ENCODE data around the gene ALDH3A1. TPM values are rescaled to one million over a fixed set of nuclear protein-coding genes. Genes with fewer than 3 reads are reported as not detected.

The ALDH3A1 gene
- total RNA-seq, 1 experiment from 2014 or later: 0.39 TPM

DNA sequence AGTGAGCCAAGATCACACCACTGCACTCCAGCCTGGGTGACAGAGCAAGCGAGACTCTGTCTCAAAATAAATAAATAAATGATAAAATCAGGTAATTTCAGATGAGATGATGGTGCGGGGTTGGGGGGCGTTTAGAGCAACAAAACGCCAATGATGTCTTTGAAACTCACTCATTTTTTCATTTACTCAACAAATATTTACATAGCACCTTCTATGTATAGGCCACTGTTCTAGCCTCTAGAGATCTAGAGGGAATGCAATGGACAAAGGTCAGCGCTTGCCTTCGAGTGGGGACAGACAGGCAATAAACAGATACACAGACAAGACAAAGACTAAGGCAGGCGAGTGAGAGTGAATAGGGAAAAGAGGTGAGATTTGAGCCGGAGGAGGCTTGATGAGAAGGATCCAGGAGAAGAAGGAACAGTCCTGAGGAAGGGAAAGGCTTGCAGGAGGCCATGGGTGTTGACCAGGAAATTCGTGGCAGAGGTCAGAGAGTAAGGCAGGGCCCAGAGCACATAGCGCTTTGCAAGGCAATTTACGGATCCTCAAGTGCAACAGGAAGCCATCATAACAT lies 14.1 kb downstream of the ALDH3A1 start:
- no peak overlapping the region for H3K27ac Mint-ChIP-seq
- H3K9ac ChIP-seq (ENCODE audit: extremely low read depth, insufficient read length, low read length): no peak overlapping the region
- no peak overlapping the region for H3K4ac ChIP-seq (ENCODE audit: low read depth, low read length)
- no peak overlapping the region for H3T11ph ChIP-seq (ENCODE audit: low read length)
- no peak for DNase-seq
- H2AFZ ChIP-seq (ENCODE audit: low read length): no peak overlapping the region
- no peak overlapping the region for H2BK12ac ChIP-seq (ENCODE audit: insufficient read length, low read depth, low read length)
- H3K9me3 Mint-ChIP-seq: no peaks in the 10 kb centered on the region
- H3K23me2 ChIP-seq (ENCODE audit: insufficient read length, low read depth, low read length, poor library complexity, severe bottlenecking): no peaks in the 10 kb centered on the region
- no peak overlapping the region for H3K4me3 Mint-ChIP-seq
- WGBS (ENCODE audit: extremely low coverage, insufficient read length, low lambda C conversion rate): no CpG with 5 or more reads among the region's 11 CpGs
- no peak overlapping the region for H4K8ac ChIP-seq (replicated peaks; ENCODE audit: insufficient read length, low read depth, low read length)
- no peak overlapping the region for H3K23ac ChIP-seq (ENCODE audit: insufficient read length, low read depth, low read length)
- H3K9me3 ChIP-seq (ENCODE audit: control insufficient read depth, low read depth, low read length): no peaks in the 10 kb centered on the region
- H2BK15ac ChIP-seq (ENCODE audit: low read depth, low read length): no peak overlapping the region; the same call in 1 of the 2 replicates
- no peak overlapping the region for H4K91ac ChIP-seq (ENCODE audit: insufficient read length, low read depth, low read length)
- no peaks in the 10 kb centered on the region for H3K27me3 ChIP-seq (ENCODE audit: insufficient read depth, low read length)
- no peaks in the 10 kb centered on the region for H3K4me1 Mint-ChIP-seq
- H2BK20ac ChIP-seq (ENCODE audit: low read depth, low read length, poor library complexity, severe bottlenecking): no peak overlapping the region
- no peak overlapping the region for H2AK5ac ChIP-seq (ENCODE audit: insufficient read length, low read length)
- no peaks in the 10 kb centered on the region for H3K79me2 ChIP-seq (ENCODE audit: insufficient read depth, low read length)
- no peak overlapping the region for H3K14ac ChIP-seq (ENCODE audit: insufficient read depth, low read length)
- H4K20me1 ChIP-seq (ENCODE audit: control insufficient read depth, insufficient read depth, insufficient read length): no peaks in the 10 kb centered on the region
- no peak overlapping the region for H2BK120ac ChIP-seq (ENCODE audit: low read depth, low read length, poor library complexity, severe bottlenecking)
- TF ChIP-seq, protein P1, sequence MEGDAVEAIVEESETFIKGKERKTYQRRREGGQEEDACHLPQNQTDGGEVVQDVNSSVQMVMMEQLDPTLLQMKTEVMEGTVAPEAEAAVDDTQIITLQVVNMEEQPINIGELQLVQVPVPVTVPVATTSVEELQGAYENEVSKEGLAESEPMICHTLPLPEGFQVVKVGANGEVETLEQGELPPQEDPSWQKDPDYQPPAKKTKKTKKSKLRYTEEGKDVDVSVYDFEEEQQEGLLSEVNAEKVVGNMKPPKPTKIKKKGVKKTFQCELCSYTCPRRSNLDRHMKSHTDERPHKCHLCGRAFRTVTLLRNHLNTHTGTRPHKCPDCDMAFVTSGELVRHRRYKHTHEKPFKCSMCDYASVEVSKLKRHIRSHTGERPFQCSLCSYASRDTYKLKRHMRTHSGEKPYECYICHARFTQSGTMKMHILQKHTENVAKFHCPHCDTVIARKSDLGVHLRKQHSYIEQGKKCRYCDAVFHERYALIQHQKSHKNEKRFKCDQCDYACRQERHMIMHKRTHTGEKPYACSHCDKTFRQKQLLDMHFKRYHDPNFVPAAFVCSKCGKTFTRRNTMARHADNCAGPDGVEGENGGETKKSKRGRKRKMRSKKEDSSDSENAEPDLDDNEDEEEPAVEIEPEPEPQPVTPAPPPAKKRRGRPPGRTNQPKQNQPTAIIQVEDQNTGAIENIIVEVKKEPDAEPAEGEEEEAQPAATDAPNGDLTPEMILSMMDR (conservative IDR thresholded peaks at IDR 0.05): no peak
- H3K4me1 ChIP-seq (ENCODE audit: insufficient read depth, low read length): no peaks in the 10 kb centered on the region
- no peaks in the 10 kb centered on the region for H3K79me1 ChIP-seq (ENCODE audit: insufficient read depth, low read depth, low read length, poor library complexity, severe bottlenecking)
- H3K18ac ChIP-seq (ENCODE audit: insufficient read length, low read depth, low read length): no peak overlapping the region
- H3K27me3 Mint-ChIP-seq (ENCODE audit: low read depth): peaks cover 7% of the 10 kb centered on the region
- H3K27ac ChIP-seq (ENCODE audit: insufficient read length, low read depth, low read length): no peak overlapping the region
- H3K4me2 ChIP-seq (ENCODE audit: insufficient read depth, insufficient read length, low read length): no peak overlapping the region
- no peak overlapping the region for H2BK5ac ChIP-seq (ENCODE audit: insufficient read length, low read length)
- H3K56ac ChIP-seq (ENCODE audit: insufficient read length, low read depth, low read length): no peak overlapping the region
- H3K36me3 Mint-ChIP-seq (ENCODE audit: insufficient read depth in 1 of 3, low read depth in 3 of 3): no peaks in the 10 kb centered on the region
- no peak overlapping the region for H4K5ac ChIP-seq (ENCODE audit: insufficient read length, low read depth, low read length)
